Trophoblast cell (in vitro differentiated cells and primary cell): Measurements from ENCODE around the gene LGALS16.
"Not testable (repeated sequence)": the region's sequence is repeated elsewhere in the genome, so short reads cannot be mapped to it uniquely, and the experiment has no call there.

ENCODE experiments used
- DNase-seq, 2 donors: peaks; one replicate each; pipeline ENCODE4 v3.0.0-alpha.2; 2016
- H2AFZ ChIP-seq: 2 replicates; pipeline ENCODE4 v1.6.1; 2013; ENCODE audit warnings: low read length, moderate library complexity, mild to moderate bottlenecking; ENCODE audit not compliant: insufficient read depth, poor library complexity
- H2AK5ac ChIP-seq: 2 replicates; pipeline ENCODE4 v1.6.1; 2013; ENCODE audit warnings: mild to moderate bottlenecking, low read length
- H2BK120ac ChIP-seq: 2 replicates; pipeline ENCODE4 v1.6.1; 2013; ENCODE audit warnings: low read length, mild to moderate bottlenecking, moderate library complexity; ENCODE audit not compliant: insufficient read depth, poor library complexity
- H2BK12ac ChIP-seq: 2 replicates; pipeline ENCODE4 v1.6.1; 2013; ENCODE audit warnings: mild to moderate bottlenecking, low read length, moderate library complexity
- H2BK5ac ChIP-seq: 2 replicates; pipeline ENCODE4 v1.6.1; 2013; ENCODE audit warnings: low read length, low read depth, moderate library complexity, mild to moderate bottlenecking; ENCODE audit not compliant: poor library complexity
- H3K14ac ChIP-seq: 2 replicates; pipeline ENCODE4 v1.6.1; 2013; ENCODE audit warnings: mild to moderate bottlenecking, low read length
- H3K18ac ChIP-seq: 2 replicates; pipeline ENCODE4 v1.6.1; 2013; ENCODE audit warnings: mild to moderate bottlenecking, low read length
- H3K23ac ChIP-seq: 2 replicates; pipeline ENCODE4 v1.6.1; 2013; ENCODE audit warnings: low read length
- H3K27ac ChIP-seq: 2 replicates; pipeline ENCODE4 v1.5.1; 2013; ENCODE audit warnings: low read depth, mild to moderate bottlenecking, inconsistent platforms, low read length, moderate library complexity
- H3K27me3 ChIP-seq: 2 replicates; pipeline ENCODE4 v1.6.1; 2013; ENCODE audit warnings: inconsistent platforms, mild to moderate bottlenecking, low read length, moderate library complexity; ENCODE audit not compliant: insufficient read depth
- H3K36me3 ChIP-seq, 2 experiments: 1 replicate in 1 of 2; 2 replicates in 1 of 2; pipeline ENCODE4 v1.6.1; 2013; ENCODE audit warnings: low read length in 2 of 2, mild to moderate bottlenecking in 2 of 2, moderate library complexity in 1 of 2; ENCODE audit not compliant: insufficient read depth in 2 of 2, control insufficient read depth in 1 of 2
- H3K4ac ChIP-seq: 2 replicates; pipeline ENCODE4 v1.6.1; 2013; ENCODE audit warnings: low read depth, mild to moderate bottlenecking, low read length, moderate library complexity
- H3K4me1 ChIP-seq, 2 experiments: 1 replicate in 1 of 2; 2 replicates in 1 of 2; pipeline ENCODE4 v1.6.1; 2013; ENCODE audit warnings: low read length in 2 of 2, mild to moderate bottlenecking in 2 of 2, moderate library complexity in 1 of 2; ENCODE audit not compliant: insufficient read depth in 2 of 2, control insufficient read depth in 1 of 2
- H3K4me2 ChIP-seq: 2 replicates; pipeline ENCODE4 v1.6.1; 2013; ENCODE audit warnings: inconsistent platforms, mild to moderate bottlenecking, low read length, moderate library complexity
- H3K4me3 ChIP-seq: 2 replicates; pipeline ENCODE4 v1.5.1; 2013; ENCODE audit warnings: mild to moderate bottlenecking, low read depth, low read length, inconsistent platforms
- H3K79me1 ChIP-seq: one replicate; pipeline ENCODE4 v1.6.1; 2013; ENCODE audit warnings: low read length
- H3K79me2 ChIP-seq: 2 replicates; pipeline ENCODE4 v1.6.1; 2013; ENCODE audit warnings: low read length, mild to moderate bottlenecking; ENCODE audit not compliant: control insufficient read depth, insufficient read depth, poor library complexity
- H3K9ac ChIP-seq: 2 replicates; pipeline ENCODE4 v1.6.1; 2013; ENCODE audit warnings: mild to moderate bottlenecking, low read length
- H3K9me3 ChIP-seq: 2 replicates; pipeline ENCODE4 v1.6.1; 2013; ENCODE audit warnings: low read depth, mild to moderate bottlenecking, control low read depth, inconsistent platforms, low read length; ENCODE audit not compliant: insufficient read depth
- H4K12ac ChIP-seq: 2 replicates; pipeline ENCODE4 v1.6.1; 2013; ENCODE audit warnings: low read depth, mild to moderate bottlenecking, low read length, moderate library complexity
- H4K8ac ChIP-seq: 2 replicates; pipeline ENCODE4 v1.6.1; 2013; ENCODE audit warnings: low read depth, mild to moderate bottlenecking, low read length, moderate library complexity
- H4K91ac ChIP-seq: one replicate; pipeline ENCODE4 v1.6.1; 2013; ENCODE audit warnings: low read depth, mild to moderate bottlenecking, low read length, moderate library complexity
- WGBS: extraction: QIAGEN DNeasy Blood & Tissue Kit; methylation state at CpG from one replicate; pipeline ENCODE4 v1.1.7; 2013; ENCODE audit warnings: missing lambda C conversion rate; ENCODE audit not compliant: insufficient read length, insufficient coverage; ENCODE audit errors: extremely low coverage; 5-methylcytosine and 5-hydroxymethylcytosine counted together

The LGALS16 gene

DNA sequence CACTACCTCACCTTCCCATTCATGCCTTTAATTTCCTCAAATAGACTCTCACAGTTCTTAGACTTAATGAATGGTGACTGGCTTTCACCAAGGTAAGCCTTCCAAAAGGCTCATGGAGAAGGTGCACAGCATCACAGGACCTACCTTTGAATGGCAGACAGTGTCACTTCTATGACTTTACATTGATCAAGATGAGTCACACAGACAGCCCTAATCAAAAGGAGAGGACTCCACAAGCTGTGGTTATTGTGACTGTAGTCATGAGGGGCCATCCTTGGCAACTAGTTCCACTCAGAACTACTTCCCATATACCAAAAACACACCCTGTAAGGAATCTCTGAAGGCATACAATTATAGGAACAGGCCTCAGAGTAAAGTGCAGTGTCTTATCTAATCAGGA lies 5.9 kb downstream of the LGALS16 start:
- Histone ChIP-seq H3K79me1 (no peaks in the 10 kb centered on the region), H3K79me2 (no peaks in the 10 kb centered on the region), H3K9ac (no peak overlapping the region), H3K14ac (no peak overlapping the region), H4K8ac (no peak overlapping the region), H3K4ac (no peak overlapping the region), H3K23ac (no peak overlapping the region), H3K4me3 (no peak overlapping the region), H2AK5ac (no peak overlapping the region), H3K4me1 (no peaks in the 10 kb centered on the region), H2BK12ac (no peak overlapping the region), H3K18ac (no peak overlapping the region), H2BK5ac (no peak overlapping the region), H4K91ac (no peak overlapping the region), H3K4me2 (no peak overlapping the region), H2BK120ac (no peak overlapping the region), H3K9me3 (peaks cover 5% of the 10 kb centered on the region), H2AFZ (no peak overlapping the region), H4K12ac (no peak overlapping the region), H3K36me3 (no peaks in the 10 kb centered on the region), H3K27me3 (no peaks in the 10 kb centered on the region), H3K27ac (peak overlapping the region; percentile 21)
- no peak for DNase-seq

DNA sequence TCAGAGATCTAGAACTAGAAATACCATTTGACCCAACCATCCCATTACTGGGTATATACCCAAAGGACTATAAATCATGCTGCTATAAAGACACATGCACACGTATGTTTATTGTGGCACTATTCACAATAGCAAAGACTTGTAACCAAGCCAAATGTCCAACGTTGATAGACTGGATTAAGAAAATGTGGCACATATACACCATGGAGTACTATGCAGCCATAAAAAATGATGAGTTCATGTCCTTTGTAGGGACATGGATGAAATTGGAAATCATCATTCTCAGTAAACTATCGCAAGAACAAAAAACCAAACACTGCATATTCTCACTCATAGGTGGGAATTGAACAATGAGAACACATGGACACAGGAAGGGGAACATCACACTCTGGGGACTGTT lies 14.1 kb downstream of the LGALS16 start:
- not testable (repeated sequence) for H3K18ac ChIP-seq, H3K14ac ChIP-seq, H2BK12ac ChIP-seq, H3K79me1 ChIP-seq, H3K9ac ChIP-seq, H3K4me3 ChIP-seq, H3K4ac ChIP-seq, H2BK5ac ChIP-seq, H3K9me3 ChIP-seq, H3K4me2 ChIP-seq, H3K36me3 ChIP-seq, H4K8ac ChIP-seq, H3K27ac ChIP-seq, DNase-seq, H3K23ac ChIP-seq, H2AFZ ChIP-seq, H2AK5ac ChIP-seq, H4K12ac ChIP-seq, H4K91ac ChIP-seq, H2BK120ac ChIP-seq, H3K27me3 ChIP-seq, H3K4me1 ChIP-seq, H3K79me2 ChIP-seq
- WGBS, result no CpG with 5 or more reads among the region's 3 CpGs

DNA sequence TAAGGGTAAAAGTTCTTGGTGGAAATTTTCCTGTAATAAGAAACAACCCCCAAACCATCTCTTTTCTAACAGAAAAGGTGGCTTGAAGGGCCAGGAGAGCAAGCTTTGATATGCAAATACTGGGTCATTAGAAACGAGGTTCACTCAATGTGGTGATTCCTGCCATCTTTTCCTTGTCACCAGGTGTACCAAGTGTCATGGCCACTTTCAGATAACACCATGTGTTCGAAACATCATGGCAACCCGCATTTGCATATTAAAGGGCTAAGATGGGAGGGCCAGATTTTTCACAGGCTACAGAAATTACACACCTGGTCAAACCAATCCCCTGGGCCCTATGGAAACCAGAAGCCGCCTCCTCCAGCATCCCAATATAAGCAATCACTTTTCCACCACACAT lies 15.3 kb downstream of the LGALS16 start:
- Histone ChIP-seq H3K9me3 (peaks cover 2% of the 10 kb centered on the region), H3K9ac (no peak overlapping the region), H3K4me2 (no peak overlapping the region), H3K79me1 (no peaks in the 10 kb centered on the region), H3K14ac (no peak overlapping the region), H4K91ac (no peak overlapping the region), H3K18ac (no peak overlapping the region), H2BK5ac (no peak overlapping the region), H4K12ac (no peak overlapping the region), H3K27ac (no peak overlapping the region), H3K4ac (no peak overlapping the region), H2BK12ac (no peak overlapping the region), H2AFZ (no peak overlapping the region), H3K4me3 (no peak overlapping the region), H3K79me2 (no peaks in the 10 kb centered on the region), H3K27me3 (no peaks in the 10 kb centered on the region), H3K36me3 (no peaks in the 10 kb centered on the region), H2AK5ac (no peak overlapping the region), H2BK120ac (no peak overlapping the region), H3K4me1 (no peaks in the 10 kb centered on the region), H3K23ac (no peak overlapping the region), H4K8ac (no peak overlapping the region)
- no peak for DNase-seq
- no CpG with 5 or more reads among the region's 4 CpGs for WGBS

GRCh38 chr19:39671739-39672363 lies 16.1 kb downstream of the LGALS16 start:
- Histone ChIP-seq H2BK5ac (no peak overlapping the region), H3K27me3 (no peaks in the 10 kb centered on the region), H3K36me3 (no peaks in the 10 kb centered on the region), H3K4me1 (no peaks in the 10 kb centered on the region), H3K9ac (no peak overlapping the region), H3K27ac (no peak overlapping the region), H3K9me3 (no peaks in the 10 kb centered on the region), H4K8ac (no peak overlapping the region), H3K79me1 (no peaks in the 10 kb centered on the region), H2AK5ac (no peak overlapping the region), H3K14ac (no peak overlapping the region), H2AFZ (no peak overlapping the region), H2BK12ac (no peak overlapping the region), H3K23ac (no peak overlapping the region), H3K79me2 (no peaks in the 10 kb centered on the region), H3K4me2 (no peak overlapping the region), H3K4me3 (no peak overlapping the region), H2BK120ac (no peak overlapping the region), H3K18ac (no peak overlapping the region), H4K91ac (no peak overlapping the region), H4K12ac (no peak overlapping the region), H3K4ac (no peak overlapping the region)
- peak; percentile 53 to 87 for DNase-seq
- no CpG with 5 or more reads among the region's 9 CpGs for WGBS
